Mesenchymal stem cell (in vitro differentiated cells and primary cell): ENCODE results near the gene ERC2.

Experiments used
- DNase-seq: peaks from one replicate; pipeline ENCODE4 v3.0.0-alpha.2; 2013
- H2AFZ ChIP-seq: one replicate; pipeline ENCODE4 v1.6.1; 2013; ENCODE audit warnings: low read depth, mild to moderate bottlenecking, control low read depth, inconsistent platforms, low read length, moderate library complexity
- H2AK5ac ChIP-seq: 2 replicates; pipeline ENCODE4 v1.6.1; 2013; ENCODE audit warnings: low read length, moderate library complexity, mild to moderate bottlenecking, inconsistent platforms; ENCODE audit not compliant: severe bottlenecking
- H2BK120ac ChIP-seq: one replicate; pipeline ENCODE4 v1.6.1; 2013; ENCODE audit warnings: low read depth, mild to moderate bottlenecking, inconsistent platforms, low read length, moderate library complexity
- H2BK12ac ChIP-seq, 2 experiments: one replicate each; pipeline ENCODE4 v1.6.1; 2013; ENCODE audit warnings: inconsistent platforms in 2 of 2, low read length in 2 of 2, mild to moderate bottlenecking in 2 of 2, moderate library complexity in 2 of 2, control low read depth in 1 of 2
- H2BK15ac ChIP-seq: one replicate; pipeline ENCODE4 v1.6.1; 2013; ENCODE audit warnings: mild to moderate bottlenecking, low read depth, inconsistent platforms; ENCODE audit not compliant: poor library complexity, severe bottlenecking
- H2BK5ac ChIP-seq: 2 replicates; pipeline ENCODE4 v1.6.1; 2013; ENCODE audit warnings: low read depth, mild to moderate bottlenecking, low read length, control low read depth, inconsistent platforms; ENCODE audit not compliant: poor library complexity, severe bottlenecking
- H3K14ac ChIP-seq, 2 experiments: one replicate each; pipeline ENCODE4 v1.6.1; 2013; ENCODE audit warnings: inconsistent platforms in 2 of 2, low read length in 2 of 2, control low read depth in 1 of 2, mild to moderate bottlenecking in 1 of 2, moderate library complexity in 1 of 2
- H3K18ac ChIP-seq, 2 experiments: one replicate each; pipeline ENCODE4 v1.6.1; 2013; ENCODE audit warnings: inconsistent platforms in 2 of 2, low read length in 2 of 2, control low read depth in 1 of 2, low read depth in 1 of 2, mild to moderate bottlenecking in 1 of 2
- H3K23ac ChIP-seq, 2 experiments: one replicate each; pipeline ENCODE4 v1.6.1; 2013; ENCODE audit warnings: inconsistent platforms in 2 of 2, low read length in 2 of 2, mild to moderate bottlenecking in 2 of 2, moderate library complexity in 2 of 2, control low read depth in 1 of 2
- H3K27ac ChIP-seq: 2 replicates; pipeline ENCODE4 v1.5.1; 2013; ENCODE audit warnings: mild to moderate bottlenecking, moderate library complexity, low read length, control low read depth, inconsistent platforms; ENCODE audit not compliant: poor library complexity, severe bottlenecking
- H3K27me3 ChIP-seq, 2 experiments: 2 replicates each; pipeline versions ENCODE4 v1.6.1 to v1.7.0; 2013; ENCODE audit warnings: low read length in 2 of 2, mild to moderate bottlenecking in 2 of 2, moderate library complexity in 2 of 2, control low read depth in 1 of 2, inconsistent platforms in 1 of 2; ENCODE audit not compliant: control insufficient read depth in 1 of 2, insufficient read depth in 1 of 2
- H3K36me3 ChIP-seq, 2 experiments: 2 replicates each; pipeline versions ENCODE4 v1.6.1 to v1.7.0; 2013; ENCODE audit warnings: low read length in 2 of 2, control low read depth in 1 of 2, inconsistent platforms in 1 of 2, low read depth in 1 of 2, mild to moderate bottlenecking in 1 of 2; ENCODE audit not compliant: insufficient read depth in 2 of 2, control insufficient read depth in 1 of 2
- H3K4ac ChIP-seq, 2 experiments: one replicate each; pipeline ENCODE4 v1.6.1; 2013; ENCODE audit warnings: inconsistent platforms in 2 of 2, low read length in 2 of 2, mild to moderate bottlenecking in 2 of 2, moderate library complexity in 2 of 2, control low read depth in 1 of 2, low read depth in 1 of 2
- H3K4me1 ChIP-seq: 2 replicates; pipeline ENCODE4 v1.6.1; 2013; ENCODE audit warnings: low read depth, low read length, control low read depth; ENCODE audit not compliant: control insufficient read depth, insufficient read depth
- H3K4me2 ChIP-seq: 2 replicates; pipeline ENCODE4 v1.6.1; 2013; ENCODE audit warnings: low read length, mild to moderate bottlenecking, inconsistent platforms; ENCODE audit not compliant: poor library complexity, severe bottlenecking
- H3K4me3 ChIP-seq, 2 experiments: 2 replicates each; pipeline versions ENCODE4 v1.5.1 to v1.7.0; 2013; ENCODE audit warnings: low read length in 2 of 2, mild to moderate bottlenecking in 2 of 2, control low read depth in 1 of 2, low read depth in 1 of 2; ENCODE audit not compliant: insufficient read depth in 1 of 2
- H3K79me1 ChIP-seq: replicated peaks from 2 replicates; pipeline ENCODE4 v1.6.1; 2013; ENCODE audit warnings: mild to moderate bottlenecking, control low read depth, low read length, inconsistent platforms; ENCODE audit not compliant: poor library complexity, severe bottlenecking
- H3K9ac ChIP-seq: 2 replicates; pipeline ENCODE4 v1.7.0; 2013; ENCODE audit warnings: mild to moderate bottlenecking, low read length, moderate library complexity
- H3K9me3 ChIP-seq: 2 replicates; pipeline ENCODE4 v1.7.0; 2013; ENCODE audit warnings: mild to moderate bottlenecking, low read length; ENCODE audit not compliant: control insufficient read depth
- H4K8ac ChIP-seq: one replicate; pipeline ENCODE4 v1.6.1; 2013; ENCODE audit warnings: inconsistent platforms, mild to moderate bottlenecking, low read length, moderate library complexity
- H4K91ac ChIP-seq: one replicate; pipeline ENCODE4 v1.6.1; 2013; ENCODE audit warnings: mild to moderate bottlenecking, low read length, inconsistent platforms
- WGBS: methylation state at CpG from one replicate; pipeline ENCODE4 v1.1.7; 2013; ENCODE audit warnings: mixed read lengths; 5-methylcytosine and 5-hydroxymethylcytosine counted together

Gene ERC2

DNA sequence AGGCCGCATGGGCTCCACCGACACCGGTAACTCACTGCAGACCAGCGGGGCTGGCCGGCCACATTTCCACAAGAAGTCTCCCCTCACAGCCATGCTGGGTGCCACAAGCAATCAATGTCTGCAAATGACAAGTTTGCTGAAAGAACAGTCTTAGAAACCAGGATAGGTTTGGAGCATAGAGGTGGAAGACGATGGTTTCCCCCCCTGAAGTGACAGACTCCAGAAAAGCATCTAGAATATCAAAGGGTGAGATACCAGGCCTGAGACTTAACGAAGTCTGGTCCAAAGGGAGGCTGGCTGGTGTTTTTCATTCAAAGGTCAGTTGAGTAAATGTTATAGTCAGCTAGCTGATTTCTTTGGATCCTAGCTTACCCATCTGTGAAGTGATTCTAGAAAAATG is 931.1 kb downstream of the ERC2 start:
- H3K9me3 ChIP-seq = no peaks in the 10 kb centered on the region
- peak overlapping the region; percentile 9 for H4K91ac ChIP-seq
- H2BK12ac ChIP-seq = no peak overlapping the region
- no peak overlapping the region for H2BK5ac ChIP-seq
- H3K14ac ChIP-seq = no peak overlapping the region
- H2AK5ac ChIP-seq = no peak overlapping the region
- no peak overlapping the region for H3K4me3 ChIP-seq
- peaks cover 0 to 26% of the 10 kb centered on the region in 2 experiments for H3K27me3 ChIP-seq
- no peaks in the 10 kb centered on the region for H3K79me1 ChIP-seq
- 85% methylated on average over 7 of the region's 7 CpGs for WGBS
- H3K27ac ChIP-seq = no peak overlapping the region
- no peak overlapping the region for H3K9ac ChIP-seq
- no peak overlapping the region for H3K4ac ChIP-seq
- H4K8ac ChIP-seq = no peak overlapping the region
- no peak overlapping the region for H2BK120ac ChIP-seq
- no peak overlapping the region for H3K18ac ChIP-seq
- H2BK15ac ChIP-seq = no peak overlapping the region
- no peak for DNase-seq
- no peak overlapping the region for H3K23ac ChIP-seq
- H3K4me1 ChIP-seq = peaks cover 9% of the 10 kb centered on the region
- no peak overlapping the region for H2AFZ ChIP-seq
- no peak overlapping the region for H3K4me2 ChIP-seq
- no peaks in the 10 kb centered on the region for H3K36me3 ChIP-seq

- no peak overlapping the region for H3K18ac ChIP-seq
- no peaks in the 10 kb centered on the region for H3K79me1 ChIP-seq
- H3K9me3 ChIP-seq = no peaks in the 10 kb centered on the region
- no peak overlapping the region for H2AFZ ChIP-seq
- peaks cover 0 to 33% of the 10 kb centered on the region in 2 experiments for H3K27me3 ChIP-seq
- no peak overlapping the region for H4K91ac ChIP-seq
- H3K4ac ChIP-seq = no peak overlapping the region
- H3K4me3 ChIP-seq = no peak overlapping the region
- H3K9ac ChIP-seq = no peak overlapping the region
- no peak for DNase-seq
- no peaks in the 10 kb centered on the region for H3K36me3 ChIP-seq
- H2BK120ac ChIP-seq = no peak overlapping the region
- no peak overlapping the region for H3K4me2 ChIP-seq
- no peak overlapping the region for H3K14ac ChIP-seq
- H2BK12ac ChIP-seq = peak overlapping the region in 1 of 2 experiments; percentile 11
- H2BK5ac ChIP-seq = no peak overlapping the region
- peaks cover 9% of the 10 kb centered on the region for H3K4me1 ChIP-seq
- H3K23ac ChIP-seq = no peak overlapping the region
- WGBS = 83% methylated on average over 2 of the region's 2 CpGs
- no peak overlapping the region for H4K8ac ChIP-seq
- no peak overlapping the region for H2AK5ac ChIP-seq
- H3K27ac ChIP-seq = no peak overlapping the region
- no peak overlapping the region for H2BK15ac ChIP-seq
These were observed 933.4 kb downstream of the ERC2 start for GRCh38 chr3:55534876-55535275.

DNA sequence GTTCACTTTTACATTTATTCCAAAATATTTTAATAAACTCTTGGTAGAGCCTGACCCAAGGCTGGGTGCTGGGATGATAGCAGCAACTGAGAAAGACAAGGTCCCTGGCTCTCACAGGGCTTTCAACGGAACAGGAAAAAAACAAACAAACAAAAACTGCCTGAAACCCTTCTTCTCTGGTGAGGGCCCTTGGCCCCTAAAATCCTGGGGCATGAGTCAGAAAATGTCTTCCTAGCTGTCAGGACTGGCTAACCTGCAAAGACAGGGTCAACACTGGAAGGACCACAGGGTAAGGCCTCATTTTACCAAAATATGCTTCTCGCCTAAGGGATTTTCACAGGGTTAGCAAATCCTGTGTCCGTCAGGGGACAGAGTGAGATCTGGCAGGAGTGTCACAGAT is 935.5 kb downstream of the ERC2 start:
- Histone ChIP-seq H3K9ac (no peak overlapping the region), H3K9me3 (no peaks in the 10 kb centered on the region), H3K27me3 (peaks cover 0 to 45% of the 10 kb centered on the region in 2 experiments), H2AK5ac (no peak overlapping the region), H3K4me3 (no peak overlapping the region), H3K4me2 (no peak overlapping the region), H3K79me1 (no peaks in the 10 kb centered on the region), H3K36me3 (no peaks in the 10 kb centered on the region), H2BK5ac (no peak overlapping the region), H3K18ac (peak overlapping the region; percentile 11 to 73), H2AFZ (no peak overlapping the region), H4K91ac (no peak overlapping the region), H3K14ac (peak overlapping the region in 1 of 2 experiments; percentile 6), H4K8ac (peak overlapping the region; percentile 71), H2BK12ac (peak overlapping the region in 1 of 2 experiments; percentile 70), H2BK15ac (peak overlapping the region; percentile 75), H3K23ac (no peak overlapping the region), H3K4me1 (peaks cover 9% of the 10 kb centered on the region), H3K4ac (no peak overlapping the region), H3K27ac (no peak overlapping the region), H2BK120ac (no peak overlapping the region)
- WGBS = 46% methylated on average over 3 of the region's 3 CpGs
- DNase-seq = peak; percentile 35

DNA sequence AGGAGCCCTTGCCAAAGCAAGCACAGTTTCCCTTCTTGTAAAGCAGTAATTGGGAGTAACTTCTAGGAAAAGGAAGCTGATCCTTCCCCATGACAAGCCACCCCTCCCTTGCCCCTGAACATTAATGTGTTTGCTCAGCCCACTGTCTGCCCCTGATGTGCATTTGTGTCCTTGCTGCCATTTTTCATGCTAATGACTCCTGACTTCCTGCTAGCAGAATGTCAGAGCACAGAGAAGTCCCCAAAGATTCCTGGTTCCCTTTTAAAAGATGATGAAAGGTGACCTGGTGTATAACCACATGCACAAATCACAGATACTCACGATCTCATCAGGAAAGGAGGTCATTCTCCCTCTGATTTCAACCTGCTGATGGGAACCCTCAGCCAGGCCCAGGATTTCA is 936.9 kb downstream of the ERC2 start:
- H3K27me3 ChIP-seq = peaks cover 0 to 60% of the 10 kb centered on the region in 2 experiments
- H4K91ac ChIP-seq = no peak overlapping the region
- H2BK120ac ChIP-seq = no peak overlapping the region
- no peak overlapping the region for H3K18ac ChIP-seq
- no peak for DNase-seq
- H3K9me3 ChIP-seq = no peaks in the 10 kb centered on the region
- H2BK5ac ChIP-seq = no peak overlapping the region
- no peak overlapping the region for H2AK5ac ChIP-seq
- H3K79me1 ChIP-seq = no peaks in the 10 kb centered on the region
- no peak overlapping the region for H2BK12ac ChIP-seq
- H3K36me3 ChIP-seq = no peaks in the 10 kb centered on the region
- H3K14ac ChIP-seq = no peak overlapping the region
- no peak overlapping the region for H4K8ac ChIP-seq
- no peak overlapping the region for H3K27ac ChIP-seq
- H2AFZ ChIP-seq = no peak overlapping the region
- no peak overlapping the region for H3K23ac ChIP-seq
- WGBS = 57% methylated on average over 1 of the region's 1 CpG
- no peak overlapping the region for H2BK15ac ChIP-seq
- H3K9ac ChIP-seq = no peak overlapping the region
- H3K4me1 ChIP-seq = peaks cover 13% of the 10 kb centered on the region
- no peak overlapping the region for H3K4ac ChIP-seq
- H3K4me2 ChIP-seq = no peak overlapping the region
- H3K4me3 ChIP-seq = no peak overlapping the region
